ENCODE results near the gene RDH13. TPM values are rescaled to one million over a fixed set of nuclear protein-coding genes. Genes with fewer than 3 reads are reported as not detected.

RDH13 gene
- total RNA-seq, 1 experiment from 2014 or later = 39.5 TPM

- CTCF ChIA-PET = interaction anchor here (1.4 kb wide), 1 partner anchor 166 kb away, joined by 6 read pairs; no protein-coding TSS in a partner anchor
These were observed 15.8 kb downstream of the RDH13 start for GRCh38 chr19:55046975-55047622.

More at GRCh38 chr19:55046975-55047622, 15.8 kb downstream of the RDH13 start:
- no peaks in the 10 kb centered on the region for H3K4me1 Mint-ChIP-seq
- POLR2A ChIA-PET = interaction anchor here (1.0 kb wide), 1 partner anchor 166 kb away, joined by 3 read pairs; no protein-coding TSS in a partner anchor
- no peak overlapping the region for H3K27ac Mint-ChIP-seq
- TF ChIP-seq ZNF396 (CRISPR knock-in tag; IDR thresholded peaks at IDR 0.05; ENCODE audit: borderline replicate concordance) (no peak), PREB (CRISPR knock-in tag; IDR thresholded peaks at IDR 0.05; ENCODE audit: borderline replicate concordance) (no peak), ZNF423 (CRISPR knock-in tag; IDR thresholded peaks at IDR 0.05) (no peak), CTCF (IDR thresholded peaks at IDR 0.05) (no peak), E2F1 (CRISPR knock-in tag; IDR thresholded peaks at IDR 0.05) (no peak), E2F4 (CRISPR knock-in tag; IDR thresholded peaks at IDR 0.05; ENCODE audit: borderline replicate concordance, low read depth) (no peak), NR3C1 (CRISPR knock-in tag; conservative IDR thresholded peaks at IDR 0.05; ENCODE audit: low read depth) (no peak), MLX (CRISPR knock-in tag; IDR thresholded peaks at IDR 0.05) (no peak), FOXP4 (CRISPR knock-in tag; IDR thresholded peaks at IDR 0.05) (no peak), ZNF219 (CRISPR knock-in tag; IDR thresholded peaks at IDR 0.05; ENCODE audit: borderline replicate concordance) (no peak), SOX15 (CRISPR knock-in tag; IDR thresholded peaks at IDR 0.05) (no peak)
- peaks cover 57% of the 10 kb centered on the region for H3K36me3 Mint-ChIP-seq
- no peak for ATAC-seq
- H3K27me3 Mint-ChIP-seq (ENCODE audit: low read depth) = no peaks in the 10 kb centered on the region
- H3K9me3 Mint-ChIP-seq = no peaks in the 10 kb centered on the region
- no peak overlapping the region for H3K4me3 Mint-ChIP-seq
- DNase-seq (ENCODE audit: low spot score) = no peak
